ENCODE measurements around the gene MTAP.

Gene MTAP

GRCh38 chr9:21904371-21904770, 101.9 kb downstream of the MTAP start:
- Histone ChIP-seq H3K36me3 (ENCODE audit: control insufficient read depth in 2 of 2, insufficient read depth in 1 of 2, low read length in 2 of 2) (no peaks in the 10 kb centered on the region), H3K4me1 (ENCODE audit: control insufficient read depth, insufficient read depth, low read length) (no peaks in the 10 kb centered on the region), H3K27ac (ENCODE audit: extremely low read depth, low read depth, low read length) (no peak overlapping the region), H3K9me3 (ENCODE audit: control insufficient read depth, insufficient read depth, low read depth, low read length) (no peaks in the 10 kb centered on the region), H3K4me3 (ENCODE audit: low read depth, low read length) (no peak overlapping the region)
- CTCF ChIA-PET = interaction anchor here (0.6 to 1.2 kb wide), 2 partner anchors 15 to 45 kb away, joined by 3 to 6 read pairs; no protein-coding TSS in a partner anchor
- POLR2A ChIA-PET = no interaction called here
- TF ChIP-seq YY2 (tag by site-specific recombination; IDR thresholded peaks at IDR 0.05) (no peak), SCRT2 (tag by site-specific recombination; IDR thresholded peaks at IDR 0.05) (no peak)

- Histone ChIP-seq H3K9me3 (ENCODE audit: control insufficient read depth, insufficient read depth, low read depth, low read length) (no peaks in the 10 kb centered on the region), H3K4me1 (ENCODE audit: control insufficient read depth, insufficient read depth, low read length) (no peaks in the 10 kb centered on the region), H3K4me3 (ENCODE audit: low read depth, low read length) (no peak overlapping the region), H3K36me3 (ENCODE audit: control insufficient read depth in 2 of 2, insufficient read depth in 1 of 2, low read length in 2 of 2) (no peaks in the 10 kb centered on the region), H3K27ac (ENCODE audit: extremely low read depth, low read depth, low read length) (no peak overlapping the region)
- POLR2A ChIA-PET = no interaction called here
- TF ChIP-seq IKZF3 (tag by site-specific recombination; IDR thresholded peaks at IDR 0.05) = no peak
- no peak for TF ChIP-seq ZNF221 (tag by site-specific recombination; IDR thresholded peaks at IDR 0.05; ENCODE audit: borderline replicate concordance)
- TF ChIP-seq ZBTB44 (tag by site-specific recombination; IDR thresholded peaks at IDR 0.05) = no peak
- TF ChIP-seq GLI4 (tag by site-specific recombination; IDR thresholded peaks at IDR 0.05) = no peak
- no peak for TF ChIP-seq ZNF423 (tag by site-specific recombination; IDR thresholded peaks at IDR 0.05)
- TF ChIP-seq SETDB1 (IDR thresholded peaks at IDR 0.05; ENCODE audit: insufficient read length, low read length) = no peak
- no peak for TF ChIP-seq ZBTB49 (tag by site-specific recombination; IDR thresholded peaks at IDR 0.05; ENCODE audit: low read depth)
- TF ChIP-seq ZSCAN16 (tag by site-specific recombination; IDR thresholded peaks at IDR 0.05) = no peak
- TF ChIP-seq ZNF629 (tag by site-specific recombination; IDR thresholded peaks at IDR 0.05) = no peak
- TF ChIP-seq PRDM4 (tag by site-specific recombination; IDR thresholded peaks at IDR 0.05) = no peak
- TF ChIP-seq ZNF670 (tag by site-specific recombination; IDR thresholded peaks at IDR 0.05; ENCODE audit: low read depth) = no peak
- CTCF ChIA-PET = interaction anchor here (0.6 to 1.2 kb wide), 3 partner anchors 15 to 101 kb away, joined by 3 to 6 read pairs (median 3); no protein-coding TSS in a partner anchor
These were observed 102.3 kb downstream of the MTAP start for GRCh38 chr9:21904776-21905175.

GRCh38 chr9:21906213-21906612, 103.8 kb downstream of the MTAP start:
- Histone ChIP-seq H3K4me1 (ENCODE audit: control insufficient read depth, insufficient read depth, low read length) (no peaks in the 10 kb centered on the region), H3K36me3 (ENCODE audit: control insufficient read depth in 2 of 2, insufficient read depth in 1 of 2, low read length in 2 of 2) (no peaks in the 10 kb centered on the region), H3K9me3 (ENCODE audit: control insufficient read depth, insufficient read depth, low read depth, low read length) (no peaks in the 10 kb centered on the region), H3K4me3 (ENCODE audit: low read depth, low read length) (no peak overlapping the region), H3K27ac (ENCODE audit: extremely low read depth, low read depth, low read length) (no peak overlapping the region)
- POLR2A ChIA-PET = no interaction called here
- TF ChIP-seq ZNF558 (tag by site-specific recombination; IDR thresholded peaks at IDR 0.05) = no peak
- TF ChIP-seq ZNF157 (tag by site-specific recombination; IDR thresholded peaks at IDR 0.05) = no peak
- no peak for TF ChIP-seq ZNF335 (tag by site-specific recombination; conservative IDR thresholded peaks at IDR 0.05)
- TF ChIP-seq ZNF48 (tag by site-specific recombination; IDR thresholded peaks at IDR 0.05) = no peak
- TF ChIP-seq ZNF341 (tag by site-specific recombination; IDR thresholded peaks at IDR 0.05; ENCODE audit: low read depth) = no peak
- no peak for TF ChIP-seq ZNF132 (tag by site-specific recombination; IDR thresholded peaks at IDR 0.05; ENCODE audit: borderline replicate concordance)
- no peak for TF ChIP-seq YY2 (tag by site-specific recombination; IDR thresholded peaks at IDR 0.05)
- no peak for TF ChIP-seq ZBTB7A (tag by site-specific recombination; IDR thresholded peaks at IDR 0.05; ENCODE audit: low read depth)
- no peak for TF ChIP-seq ZNF514 (tag by site-specific recombination; IDR thresholded peaks at IDR 0.05)
- TF ChIP-seq ZNF747 (tag by site-specific recombination; IDR thresholded peaks at IDR 0.05) = no peak
- CTCF ChIA-PET = interaction anchor here (0.9 kb wide), 1 partner anchor 338 kb away, joined by 4 read pairs; no protein-coding TSS in a partner anchor
